Endothelial cell of umbilical vein (primary cell): ENCODE results near the gene VPS8. TPM values are rescaled to one million over a fixed set of nuclear protein-coding genes. Genes with fewer than 3 reads are reported as not detected.

ENCODE experiments used
- BruUV-seq: library from RNA; stranded (reverse); fragments of 400-500 nt; replicated peaks from 2 replicates; lab custom pipeline; 2021; lab: Mats Ljungman, UMichigan
- CTCF ChIA-PET: fragments of 300-600, 350-600 bp; sonication (Branson Sonifier 250); formaldehyde crosslinking; loops from one replicate; lab custom pipeline; 2021; ENCODE audit warnings: antibody characterized with exemption, inconsistent platforms; lab: Charles Lee
- POLR2A ChIA-PET: fragments of 300-600, 350-600 bp; sonication (Branson Sonifier 250); formaldehyde crosslinking; loops from one replicate; lab custom pipeline; 2021; ENCODE audit warnings: antibody characterized with exemption, inconsistent platforms; lab: Charles Lee
- DNase-seq: peaks from one replicate; pipeline ENCODE4 v3.0.0-alpha.2; 2011; ENCODE audit warnings: low read depth, low spot score
- FAIRE-seq: peaks from 2 replicates; lab custom pipeline; 2011; peaks lifted over from hg19 to GRCh38; lab: Jason Lieb, UNC
- H2AFZ ChIP-seq: 2 replicates; pipeline ENCODE4 v1.6.0; 2012; ENCODE audit warnings: low read depth, low read length, control low read depth, inconsistent platforms
- H3K27ac ChIP-seq: 2 replicates; pipeline ENCODE4 v1.5.1; 2011; ENCODE audit warnings: low read depth, mild to moderate bottlenecking, control low read depth, low read length, moderate library complexity; ENCODE audit not compliant: insufficient read depth
- H3K27me3 ChIP-seq, 2 experiments: 2 replicates each; pipeline versions ENCODE4 v1.6.0 to v1.6.1; 2011; ENCODE audit warnings: low read length in 2 of 2, mixed read lengths in 1 of 2; ENCODE audit not compliant: control insufficient read depth in 2 of 2, insufficient read depth in 2 of 2
- H3K36me3 ChIP-seq, 2 experiments: 2 replicates in 1 of 2; 3 replicates in 1 of 2; pipeline ENCODE4 v1.5.1; 2011; ENCODE audit warnings: low read length in 2 of 2, mild to moderate bottlenecking in 1 of 2, moderate library complexity in 1 of 2; ENCODE audit not compliant: control insufficient read depth in 2 of 2, insufficient read depth in 2 of 2; ENCODE audit errors: extremely low read depth in 1 of 2
- H3K4me1 ChIP-seq: 3 replicates; pipeline ENCODE4 v1.5.1; 2011; ENCODE audit warnings: mild to moderate bottlenecking, low read length; ENCODE audit not compliant: control insufficient read depth, insufficient read depth; ENCODE audit errors: extremely low read depth
- H3K4me2 ChIP-seq: 2 replicates; pipeline ENCODE4 v1.6.1; 2011; ENCODE audit warnings: low read length, control low read depth, mixed read lengths; ENCODE audit not compliant: insufficient read depth
- H3K4me3 ChIP-seq, 3 experiments: fragments of 200-600 bp in 1 of 3; sonication (generic), shearing (Covaris generic) in 1 of 3; replicated peaks in 1 of 3; 2 replicates each; pipeline ENCODE4 v1.5.1; 2011 to 2016; ENCODE audit warnings: control low read depth in 3 of 3, low read length in 3 of 3, mild to moderate bottlenecking in 2 of 3, inconsistent platforms in 1 of 3, low read depth in 1 of 3, moderate library complexity in 1 of 3; ENCODE audit not compliant: insufficient read depth in 1 of 3
- H3K79me2 ChIP-seq: 2 replicates; pipeline ENCODE4 v1.6.0; 2012; ENCODE audit warnings: low read length, inconsistent platforms; ENCODE audit not compliant: control insufficient read depth, insufficient read depth
- H3K9ac ChIP-seq: replicated peaks from 2 replicates; pipeline ENCODE3; 2011; ENCODE audit warnings: low read length, control low read depth; ENCODE audit not compliant: insufficient read depth; ENCODE audit errors: extremely low read depth
- H3K9me1 ChIP-seq: replicated peaks from 3 replicates; pipeline ENCODE4 v1.6.0; 2011; ENCODE audit warnings: mild to moderate bottlenecking, low read length; ENCODE audit not compliant: control insufficient read depth, insufficient read depth; ENCODE audit errors: extremely low read depth
- H3K9me3 ChIP-seq: replicated peaks from 2 replicates; pipeline ENCODE4 v1.5.1; 2012; ENCODE audit warnings: low read length, inconsistent platforms; ENCODE audit not compliant: control insufficient read depth, insufficient read depth
- H4K20me1 ChIP-seq: replicated peaks from 2 replicates; pipeline ENCODE3; 2011; ENCODE audit warnings: mild to moderate bottlenecking, low read length; ENCODE audit not compliant: control insufficient read depth, insufficient read depth; ENCODE audit errors: extremely low read depth
- CTCF ChIP-seq, 2 donors: IDR thresholded peaks; 1 replicate in 1 of 2; 2 replicates in 1 of 2; pipeline ENCODE4 v1.5.1; 2011; ENCODE audit warnings: low read length in 2 of 2, mild to moderate bottlenecking in 2 of 2, moderate library complexity in 2 of 2, control low read depth in 1 of 2, inconsistent platforms in 1 of 2, low read depth in 1 of 2; ENCODE audit not compliant: insufficient read depth in 1 of 2; ENCODE audit errors: extremely low read depth in 1 of 2
- EZH2 ChIP-seq: IDR thresholded peaks from 2 replicates; pipeline ENCODE4 v1.6.1; 2012; ENCODE audit warnings: borderline replicate concordance, low read depth, mild to moderate bottlenecking, moderate library complexity, low read length, inconsistent platforms; ENCODE audit not compliant: severe bottlenecking
- FOS ChIP-seq: IDR thresholded peaks from 2 replicates; pipeline ENCODE4 v1.6.1; 2011; ENCODE audit warnings: mild to moderate bottlenecking, low read length, moderate library complexity, borderline replicate concordance; ENCODE audit not compliant: insufficient read depth
- GATA2 ChIP-seq: IDR thresholded peaks from 2 replicates; pipeline ENCODE4 v1.7.0; 2011; ENCODE audit warnings: low read depth, mild to moderate bottlenecking, moderate library complexity, mixed read lengths, low read length; ENCODE audit not compliant: insufficient read length, insufficient read depth
- JUN ChIP-seq: IDR thresholded peaks from 2 replicates; pipeline ENCODE4 v1.6.1; 2011; ENCODE audit warnings: borderline replicate concordance, low read depth; ENCODE audit not compliant: insufficient read length, insufficient read depth
- MAX ChIP-seq: IDR thresholded peaks from 2 replicates; pipeline ENCODE4 v1.6.1; 2011; ENCODE audit not compliant: insufficient read depth, insufficient read length
- MYC ChIP-seq: IDR thresholded peaks from one replicate; pipeline ENCODE4 v1.6.1; 2011; ENCODE audit warnings: mild to moderate bottlenecking, low read depth, low read length
- POLR2A ChIP-seq: IDR thresholded peaks from 2 replicates; pipeline ENCODE4 v1.6.1; 2012; ENCODE audit warnings: low read depth, mild to moderate bottlenecking, control low read depth, low read length
- POLR2AphosphoS5 ChIP-seq: IDR thresholded peaks from 2 replicates; pipeline ENCODE4 v1.6.1; 2012; ENCODE audit warnings: low read depth, mild to moderate bottlenecking, control low read depth, low read length, moderate library complexity; ENCODE audit not compliant: insufficient read depth
- dilution Hi-C: fragments of 300-500 bp; cut with MboI; formaldehyde crosslinking; loops from one replicate; pipeline ENCODE4 v1.15.0; 2019; ENCODE audit warnings: low sequenced_read_pairs; ENCODE audit not compliant: extremely low pct_ligation_motif_present
- intact Hi-C: fragments of 100-400 bp; cut with micrococcal nuclease; formaldehyde crosslinking; loops from one replicate; pipeline ENCODE4 v1.10.0; 2022
- polyA plus RNA-seq, 4 experiments: library from polyadenylated mRNA; depleted of rRNA in 3 of 4; stranded (reverse) in 3 of 4; unstranded in 1 of 4; fragments of >200 nt; gene quantifications; 2 replicates each; pipeline versions ENCODE4 v1.2.1 to v1.2.3, GENCODE V29; 2011 to 2012; ENCODE audit warnings: missing spikeins in 1 of 4
- total RNA-seq: library from RNA; stranded (reverse); gene quantifications from 2 replicates; pipeline ENCODE4 v1.2.3, GENCODE V29; 2021

Gene VPS8
- total and polyA plus RNA-seq, 2 donors (not counting 3 experiments of a cell fraction or from before 2014, with no cell fraction given), result 13.7 to 51.6 TPM

DNA sequence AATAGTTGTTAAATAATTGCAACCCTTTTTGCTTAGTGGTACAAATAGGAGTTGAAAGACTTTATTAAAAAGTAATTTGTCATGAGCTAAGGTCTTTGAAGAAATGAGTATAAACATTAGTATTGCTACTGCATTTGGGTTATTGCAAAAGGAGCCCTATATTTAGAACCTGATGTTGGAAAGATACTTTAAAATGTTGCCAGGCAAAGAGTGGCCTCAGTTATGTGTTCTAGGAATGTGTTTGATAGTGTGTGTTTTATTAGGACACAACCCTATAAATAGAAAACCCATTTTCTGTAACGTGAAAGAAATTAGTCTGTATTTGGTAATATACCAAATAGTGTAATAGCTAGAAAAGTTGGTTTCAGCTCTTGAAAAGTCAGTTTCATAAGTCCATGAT is 10.7 kb downstream of the VPS8 start:
- H2AFZ ChIP-seq, result no peak overlapping the region
- no peak overlapping the region for H3K9ac ChIP-seq
- dilution Hi-C loops (no loop called here), intact Hi-C loops (no loop called here)
- no peaks in the 10 kb centered on the region for H4K20me1 ChIP-seq
- no peak for FAIRE-seq
- TF ChIP-seq JUN, result no peak
- no peak for TF ChIP-seq MYC
- no peak for TF ChIP-seq CTCF (IDR thresholded peaks at IDR 0.05; ENCODE audit: extremely low read depth in 1 of 2, insufficient read depth in 1 of 2, low read depth in 1 of 2, low read length in 2 of 2)
- TF ChIP-seq FOS, result no peak
- TF ChIP-seq POLR2AphosphoS5, result no peak
- TF ChIP-seq POLR2A, result no peak
- no peak for TF ChIP-seq MAX
- no peak for TF ChIP-seq GATA2
- TF ChIP-seq EZH2, result no peak
- H3K9me1 ChIP-seq, result no peaks in the 10 kb centered on the region
- no peak overlapping the region for H3K4me2 ChIP-seq
- BruUV-seq, result no TSS peak
- H3K4me1 ChIP-seq, result peaks cover 5% of the 10 kb centered on the region
- no peaks in the 10 kb centered on the region for H3K27me3 ChIP-seq
- H3K27ac ChIP-seq, result no peak overlapping the region
- DNase-seq, result no peak
- ChIA-PET POLR2A (no interaction called here), CTCF (interaction anchor here (0.6 to 1.2 kb wide), 3 partner anchors 14 to 262 kb away, joined by 3 to 5 read pairs (median 5); no protein-coding TSS in a partner anchor)
- H3K9me3 ChIP-seq, result no peaks in the 10 kb centered on the region
- no peaks in the 10 kb centered on the region for H3K79me2 ChIP-seq
- H3K36me3 ChIP-seq, result no peaks in the 10 kb centered on the region
- H3K4me3 ChIP-seq, result no peak overlapping the region
